Gastrocnemius medialis (tissue), 4 donors: ENCODE results near the gene ZNF586. TPM values are rescaled to one million over a fixed set of nuclear protein-coding genes. Genes with fewer than 3 reads are reported as not detected.

Experiments used
- ATAC-seq, 2 donors: fragments of 150-250 bp; one replicate each; pipeline ENCODE4 v1.9.1; 2016
- DNase-seq, 2 donors: peaks; one replicate each; pipeline ENCODE4 v3.0.0-alpha.2; 2019
- H3K27ac ChIP-seq, 4 donors: fragments of 200-600 bp; sonication (generic); 1 replicate in 1 of 4; 2 replicates in 3 of 4; pipeline ENCODE4 v1.5.1; 2016 to 2018; ENCODE audit warnings: mild to moderate bottlenecking in 2 of 4, moderate library complexity in 1 of 4
- H3K27me3 ChIP-seq, 3 donors: fragments of 200-600 bp; sonication (generic) in 2 of 3; 1 replicate in 1 of 3; 2 replicates in 2 of 3; pipeline versions ENCODE4 v1.5.1 to v1.6.0; 2016 to 2019; ENCODE audit warnings: mild to moderate bottlenecking in 1 of 3, moderate library complexity in 1 of 3
- H3K36me3 ChIP-seq, 2 donors: fragments of 200-600 bp; sonication (generic) in 1 of 2; one replicate each; pipeline ENCODE4 v1.5.1; 2017 to 2018
- H3K4me1 ChIP-seq, 2 donors: fragments of 200-600 bp; sonication (generic) in 1 of 2; one replicate each; pipeline ENCODE4 v1.5.1; 2016 to 2017; ENCODE audit warnings: mild to moderate bottlenecking in 2 of 2
- H3K4me3 ChIP-seq, 4 donors: fragments of 200-600 bp; sonication (generic) in 3 of 4; 1 replicate in 1 of 4; 2 replicates in 3 of 4; pipeline ENCODE4 v1.5.1; 2016 to 2019; ENCODE audit warnings: mild to moderate bottlenecking in 2 of 4
- H3K9me3 ChIP-seq, 3 donors: fragments of 200-600 bp; sonication (generic) in 2 of 3; 1 replicate in 1 of 3; 2 replicates in 2 of 3; pipeline ENCODE4 v1.5.1; 2016 to 2019
- CTCF ChIP-seq, 5 experiments: fragments of 450-650 bp in 3 of 5; fragments of 200-600 bp in 2 of 5; sonication (generic) in 2 of 5; IDR thresholded peaks in 4 of 5; conservative IDR thresholded peaks in 1 of 5; 1 replicate in 4 of 5; 2 replicates in 1 of 5; pipeline ENCODE4 v1.5.1; 2016 to 2019; ENCODE audit warnings: antibody characterized with exemption in 5 of 5, mild to moderate bottlenecking in 3 of 5, moderate library complexity in 3 of 5
- POLR2A ChIP-seq, 2 donors: fragments of 450-650 bp; IDR thresholded peaks; one replicate each; pipeline ENCODE4 v1.6.1; 2017; ENCODE audit warnings: antibody characterized with exemption in 2 of 2, mild to moderate bottlenecking in 2 of 2, moderate library complexity in 2 of 2
- in situ Hi-C, 4 donors: fragments of 200-750 bp; cut with MboI; loops; one replicate each; pipeline versions ENCODE4 v1.15.0 to v1.8.0; 2017; ENCODE audit warnings: low sequenced_read_pairs in 4 of 4
- intact Hi-C: fragments of 100-400 bp; cut with DNase I; formaldehyde crosslinking; loops from one replicate; pipeline ENCODE4 v1.15.1; 2023; ENCODE audit warnings: low total_unique reads
- total RNA-seq, 4 donors: library from RNA; depleted of rRNA; stranded (reverse); fragments of >200 nt; gene quantifications; one replicate each; pipeline versions ENCODE4 v1.1.0 to v1.2.3, GENCODE V29; 2016

Gene ZNF586
- total RNA-seq, 4 donors from 2014 or later: 7.6 to 13.3 (median 9.2) TPM

- Histone ChIP-seq H3K27me3 (no peaks in the 10 kb centered on the region), H3K9me3 (no peaks in the 10 kb centered on the region), H3K4me3 (no peak overlapping the region), H3K27ac (no peak overlapping the region), H3K4me1 (peaks cover 7 to 16% of the 10 kb centered on the region in 2 donors), H3K36me3 (peaks cover 0 to 7% of the 10 kb centered on the region in 2 donors)
- no peak for ATAC-seq
- intact Hi-C loops (no loop called here), in situ Hi-C loops (loop anchor here in 1 of 4 donors (25.0 kb wide), 1 partner anchor 88 kb away; the partner anchor contains the start of genes ZNF671 and ZNF776)
- no peak for DNase-seq
- TF ChIP-seq POLR2A (IDR thresholded peaks at IDR 0.05): no peak
- TF ChIP-seq CTCF (IDR thresholded peaks at IDR 0.05 in 4 of 5, conservative IDR thresholded peaks at IDR 0.05 in 1 of 5): no peak
These were observed 56.0 kb downstream of the ZNF586 start for GRCh38 chr19:57825511-57825910.

- no peak for ATAC-seq
- no peak overlapping the region for H3K4me3 ChIP-seq
These were observed 59.8 kb downstream of the ZNF586 start for GRCh38 chr19:57829316-57829715.

GRCh38 chr19:57830071-57830602 lies 60.7 kb downstream of the ZNF586 start, which contains the start of gene ZNF587B:
Gene ZNF587B, plus strand, starts transcription at chr19:57830299. Its CDS starts 230 bp downstream, at chr19:57830529.
- DNase-seq: peak; percentile 5 to 72
- TF ChIP-seq POLR2A (IDR thresholded peaks at IDR 0.05) (no peak), CTCF (IDR thresholded peaks at IDR 0.05 in 4 of 5, conservative IDR thresholded peaks at IDR 0.05 in 1 of 5) (peak; percentile 27 to 46 (median 42))

More at GRCh38 chr19:57829316-57829715, 59.8 kb downstream of the ZNF586 start:
- in situ Hi-C loops (loop anchor here in 1 of 4 donors (25.0 kb wide), 1 partner anchor 92 kb away; the partner anchor contains the start of genes ZNF671 and ZNF776), intact Hi-C loops (no loop called here)
- Histone ChIP-seq H3K9me3 (no peaks in the 10 kb centered on the region), H3K36me3 (peaks cover 0 to under 1% of the 10 kb centered on the region in 2 donors), H3K27ac (peak overlapping the region in 1 of 4 donors; percentile 81), H3K4me1 (peaks cover 3 to 6% of the 10 kb centered on the region in 2 donors), H3K27me3 (no peaks in the 10 kb centered on the region)
- DNase-seq: no peak
- no peak for TF ChIP-seq POLR2A (IDR thresholded peaks at IDR 0.05)
- no peak for TF ChIP-seq CTCF (IDR thresholded peaks at IDR 0.05 in 4 of 5, conservative IDR thresholded peaks at IDR 0.05 in 1 of 5)

More at GRCh38 chr19:57830071-57830602, 60.7 kb downstream of the ZNF586 start, which contains the start of gene ZNF587B:
- H3K4me1 ChIP-seq: peaks cover 3 to 6% of the 10 kb centered on the region in 2 donors
- peak within 1 kb of the TSS; percentile 69 to 81 (median 77) for H3K27ac ChIP-seq
- H3K36me3 ChIP-seq: no peaks in the 10 kb centered on the region
- peak within 1 kb of the TSS; percentile 43 to 58 (median 46) for H3K4me3 ChIP-seq
- H3K27me3 ChIP-seq: no peaks in the 10 kb centered on the region
- in situ Hi-C loops (loop anchor here in 1 of 4 donors (25.0 kb wide), 1 partner anchor 93 kb away; the partner anchor contains the start of genes ZNF671 and ZNF776), intact Hi-C loops (no loop called here)
- ATAC-seq: peak; percentile 91 to 93
- H3K9me3 ChIP-seq: no peaks in the 10 kb centered on the region

Other genes starting within 250 kb of the ZNF586 start
- 1 to 10 TPM; 1.7 to 3.4 (median 2.3) TPM for gene ZNF549, start 242.3 kb upstream of the ZNF586 start, total RNA-seq
- gene ZNF550, start 209.8 kb upstream of the ZNF586 start, total RNA-seq: 1 to 10 TPM in 3 of 4 donors, under 1 TPM in 1; 0.87 to 9.1 (median 2.6) TPM
- gene ZNF416, start 190.8 kb upstream of the ZNF586 start, total RNA-seq: 1 to 10 TPM in 2 of 4 donors, under 1 TPM in 2; 0.87 to 2.0 (median 1.4) TPM
- 1 to 10 TPM in 2 of 4 donors, under 1 TPM in 2; 0.71 to 2.0 (median 1.1) TPM for gene ZIK1, start 185.5 kb upstream of the ZNF586 start, total RNA-seq
- gene ZNF530, start 169.8 kb upstream of the ZNF586 start, total RNA-seq: 1 to 10 TPM in 3 of 4 donors, under 1 TPM in 1; 0.86 to 4.2 (median 3.4) TPM
- gene ZNF134, start 155.4 kb upstream of the ZNF586 start, total RNA-seq: 10 to 100 TPM in 1 of 4 donors, 1 to 10 TPM in 3; 4.2 to 13.1 (median 8.0) TPM
- 1 to 10 TPM; 2.9 to 5.5 (median 4.3) TPM for gene ZNF211, start 136.5 kb upstream of the ZNF586 start, total RNA-seq
- not detected for gene ZSCAN4, start 100.7 kb upstream of the ZNF586 start, total RNA-seq
- gene ZNF551, start 87.7 kb upstream of the ZNF586 start, total RNA-seq: 1 to 10 TPM in 3 of 4 donors, under 1 TPM in 1; 0.95 to 5.8 (median 2.4) TPM
- 1 to 10 TPM in 2 of 4 donors, under 1 TPM in 2; 0.49 to 2.8 (median 0.97) TPM for gene ZNF154, start 60.5 kb upstream of the ZNF586 start, total RNA-seq
- gene ZNF671, start 42.1 kb upstream of the ZNF586 start, total RNA-seq: 10 to 100 TPM in 1 of 4 donors, 1 to 10 TPM in 3; 3.9 to 10.1 (median 5.8) TPM
- gene ZNF776, start 22.9 kb upstream of the ZNF586 start, total RNA-seq: 1 to 10 TPM; 5.0 to 8.1 (median 8.0) TPM
- gene ZNF552, start 45.2 kb downstream of the ZNF586 start, total RNA-seq: 1 to 10 TPM; 1.2 to 2.3 (median 1.8) TPM
- 1 to 10 TPM; 2.1 to 9.6 (median 6.3) TPM for gene ZNF587B, start 60.6 kb downstream of the ZNF586 start, total RNA-seq
- 1 to 10 TPM; 4.5 to 9.0 (median 5.5) TPM for gene ZNF587, start 80.2 kb downstream of the ZNF586 start, total RNA-seq
- 10 to 100 TPM in 1 of 4 donors, 1 to 10 TPM in 3; 3.3 to 18.0 (median 4.5) TPM for gene ZNF814, start 119.4 kb downstream of the ZNF586 start, total RNA-seq
- 1 to 10 TPM; 2.6 to 8.4 (median 4.6) TPM for gene ZNF417, start 146.9 kb downstream of the ZNF586 start, total RNA-seq
- 1 to 10 TPM in 2 of 4 donors, under 1 TPM in 2; 0.52 to 2.4 (median 0.87) TPM for gene ZNF418, start 165.7 kb downstream of the ZNF586 start, total RNA-seq
- 1 to 10 TPM in 2 of 4 donors, under 1 TPM in 2; 0.93 to 2.6 (median 1.4) TPM for gene ZNF256, start 178.0 kb downstream of the ZNF586 start, total RNA-seq
- not detected for gene C19orf18, start 204.9 kb downstream of the ZNF586 start, total RNA-seq
- gene ZNF606, start 233.1 kb downstream of the ZNF586 start, total RNA-seq: 10 to 100 TPM in 1 of 4 donors, 1 to 10 TPM in 3; 2.9 to 15.3 (median 6.6) TPM